ENCODE data around the gene ALDH1L1. TPM values are rescaled to one million over a fixed set of nuclear protein-coding genes. Genes with fewer than 3 reads are reported as not detected.

The ALDH1L1 gene
- total RNA-seq, result under 1 TPM in 2 of 3 donors, not detected in 1; 0.10 to 0.29 TPM

DNA sequence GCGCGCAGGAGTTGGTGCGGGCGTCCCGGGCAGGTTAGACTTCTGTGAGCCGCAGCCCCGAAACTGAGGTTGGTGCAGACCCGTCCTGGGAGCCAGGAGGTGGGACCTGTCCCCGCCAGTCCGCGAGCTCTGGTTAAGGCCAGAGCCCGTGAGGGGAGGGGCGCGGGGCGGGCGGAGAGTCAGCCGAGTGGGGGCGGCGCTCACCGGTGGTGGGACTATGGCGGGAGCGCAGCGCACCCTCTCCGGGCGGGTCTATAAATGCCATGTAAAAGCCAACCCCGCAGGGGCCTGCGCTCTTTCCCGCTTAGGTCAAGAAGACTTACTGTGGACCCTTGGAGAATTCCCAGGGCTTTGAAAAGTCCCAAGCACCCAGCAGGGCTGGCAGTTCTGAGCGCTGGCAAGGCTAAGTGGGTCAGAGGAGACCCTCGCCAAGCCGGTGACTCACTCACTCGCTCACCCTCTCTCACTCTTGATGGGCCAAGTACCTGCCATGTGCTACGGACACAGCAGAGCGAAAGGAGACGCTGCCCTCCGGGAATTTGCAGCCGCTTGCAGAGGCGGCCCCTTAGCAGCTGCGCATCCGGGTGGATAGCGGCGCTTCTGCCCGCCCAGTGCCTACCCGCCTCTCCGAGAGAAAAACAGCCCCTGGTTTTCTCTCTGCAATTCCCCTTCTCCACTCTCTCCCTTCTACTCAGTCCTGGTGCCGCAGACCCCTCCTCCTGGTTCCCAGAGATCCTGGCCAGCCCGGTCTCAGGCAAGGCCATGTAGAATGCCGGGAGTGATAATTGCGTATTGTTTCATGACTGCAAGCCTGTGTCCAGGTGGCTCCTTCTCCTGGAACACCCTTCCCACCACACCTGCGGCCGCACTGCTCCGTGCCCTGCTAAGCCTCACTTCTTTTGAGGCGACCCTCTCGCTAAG, at the start of gene ALDH1L1:
TSS of gene ALDH1L1 (minus strand) at position 110 of the 921 bp plus-strand sequence. CDS start 19,607 bp downstream, outside the sequence.
- Mint-ChIP-seq H3K4me3 (no peak within 1 kb of the TSS), H3K4me1 (ENCODE audit: low read depth) (peaks cover 4% of the 10 kb centered on the region), H3K27me3 (ENCODE audit: low read depth) (peaks cover 44% of the 10 kb centered on the region), H3K36me3 (ENCODE audit: insufficient read depth) (no peaks in the 10 kb centered on the region), H3K9me3 (no peaks in the 10 kb centered on the region)
- DNase-seq (no peak), ATAC-seq (peak; percentile 23 to 28)

DNA sequence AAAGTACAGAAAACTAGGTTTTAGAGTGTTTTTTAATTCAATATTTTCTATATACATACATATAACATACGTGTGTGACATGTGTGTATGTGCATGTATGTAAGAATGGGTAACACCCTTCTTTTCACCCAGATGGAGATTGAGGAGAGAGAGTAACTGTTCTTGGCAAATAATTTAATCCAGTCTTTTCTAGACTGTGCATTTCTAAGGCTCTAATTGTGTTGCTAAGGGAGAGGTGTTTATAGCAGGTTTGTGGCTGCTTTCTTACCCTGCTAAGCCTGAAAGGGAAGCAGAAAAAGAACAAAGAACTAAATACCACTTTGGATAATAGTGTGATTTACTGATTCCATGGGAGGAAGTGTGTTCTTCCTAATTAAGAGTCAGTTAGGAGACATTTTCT, 46.0 kb upstream of the ALDH1L1 start:
- Mint-ChIP-seq H3K4me1 (ENCODE audit: low read depth) (no peaks in the 10 kb centered on the region), H3K36me3 (ENCODE audit: insufficient read depth) (no peaks in the 10 kb centered on the region), H3K27me3 (ENCODE audit: low read depth) (peaks cover 8% of the 10 kb centered on the region), H3K9me3 (peaks cover 4% of the 10 kb centered on the region), H3K4me3 (no peak overlapping the region)
- no peak for DNase-seq
- no peak for ATAC-seq

DNA sequence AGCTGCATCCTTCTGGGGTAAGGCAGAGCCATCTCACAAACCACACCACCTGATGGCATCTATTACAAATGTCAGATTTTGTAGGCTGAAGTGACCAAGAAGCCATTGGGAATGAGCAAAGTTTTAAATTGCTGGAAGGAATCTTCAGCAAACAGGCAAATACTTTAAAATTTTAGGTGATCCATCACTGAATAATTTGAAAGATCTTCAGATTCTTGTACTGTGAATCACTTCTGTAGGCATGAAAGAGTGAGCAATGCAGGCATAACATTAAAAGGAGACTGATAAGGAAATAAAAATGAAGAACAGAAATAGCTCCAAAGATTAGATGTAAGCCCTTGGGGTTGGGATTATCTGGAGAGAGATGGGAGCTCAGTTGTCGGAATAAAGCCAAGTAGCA, 36.0 kb upstream of the ALDH1L1 start:
- H3K4me3 Mint-ChIP-seq, result no peak overlapping the region
- peaks cover 2% of the 10 kb centered on the region for H3K4me1 Mint-ChIP-seq (ENCODE audit: low read depth)
- H3K27me3 Mint-ChIP-seq (ENCODE audit: low read depth), result peaks cover 45% of the 10 kb centered on the region
- H3K9me3 Mint-ChIP-seq, result no peaks in the 10 kb centered on the region
- no peak for ATAC-seq
- no peak for DNase-seq
- no peaks in the 10 kb centered on the region for H3K36me3 Mint-ChIP-seq (ENCODE audit: insufficient read depth)

DNA sequence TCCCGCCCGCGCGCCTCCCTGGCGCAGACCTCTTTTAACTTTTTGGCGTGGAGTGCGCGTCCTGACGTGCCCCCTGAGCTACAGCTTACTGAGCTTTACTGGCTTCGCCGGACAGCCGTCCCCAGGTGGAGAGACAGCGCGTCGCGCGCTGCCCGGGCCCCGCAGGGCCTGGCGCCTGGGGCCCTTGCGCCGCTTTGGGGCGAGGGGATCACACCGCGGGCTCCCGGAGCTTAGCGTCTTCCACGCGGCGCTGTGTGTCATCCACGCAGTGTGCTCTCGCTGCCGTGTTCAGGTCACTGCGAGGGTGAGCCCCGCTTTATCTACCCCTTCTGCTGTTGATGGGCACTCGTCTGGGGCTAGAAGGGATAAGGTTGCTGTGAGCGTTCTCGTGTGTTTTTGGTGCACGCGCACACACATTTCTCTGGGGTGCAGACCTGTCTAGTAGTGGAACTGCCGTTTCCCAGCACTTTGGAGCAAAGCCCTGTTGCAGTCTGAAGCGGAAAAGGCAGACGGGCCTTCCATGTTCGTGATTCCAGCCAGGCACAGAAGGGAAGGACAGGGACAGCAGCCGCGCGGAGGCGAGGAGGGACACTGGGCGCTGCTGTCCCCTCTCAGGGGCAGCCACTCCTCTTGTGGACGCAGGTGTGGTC, 33.1 kb upstream of the ALDH1L1 start:
- Mint-ChIP-seq H3K9me3 (no peaks in the 10 kb centered on the region), H3K27me3 (ENCODE audit: low read depth) (peaks cover 66% of the 10 kb centered on the region), H3K4me3 (no peak overlapping the region), H3K36me3 (ENCODE audit: insufficient read depth) (no peaks in the 10 kb centered on the region), H3K4me1 (ENCODE audit: low read depth) (peaks cover 2% of the 10 kb centered on the region)
- DNase-seq (no peak), ATAC-seq (peak; percentile 13 to 18)

DNA sequence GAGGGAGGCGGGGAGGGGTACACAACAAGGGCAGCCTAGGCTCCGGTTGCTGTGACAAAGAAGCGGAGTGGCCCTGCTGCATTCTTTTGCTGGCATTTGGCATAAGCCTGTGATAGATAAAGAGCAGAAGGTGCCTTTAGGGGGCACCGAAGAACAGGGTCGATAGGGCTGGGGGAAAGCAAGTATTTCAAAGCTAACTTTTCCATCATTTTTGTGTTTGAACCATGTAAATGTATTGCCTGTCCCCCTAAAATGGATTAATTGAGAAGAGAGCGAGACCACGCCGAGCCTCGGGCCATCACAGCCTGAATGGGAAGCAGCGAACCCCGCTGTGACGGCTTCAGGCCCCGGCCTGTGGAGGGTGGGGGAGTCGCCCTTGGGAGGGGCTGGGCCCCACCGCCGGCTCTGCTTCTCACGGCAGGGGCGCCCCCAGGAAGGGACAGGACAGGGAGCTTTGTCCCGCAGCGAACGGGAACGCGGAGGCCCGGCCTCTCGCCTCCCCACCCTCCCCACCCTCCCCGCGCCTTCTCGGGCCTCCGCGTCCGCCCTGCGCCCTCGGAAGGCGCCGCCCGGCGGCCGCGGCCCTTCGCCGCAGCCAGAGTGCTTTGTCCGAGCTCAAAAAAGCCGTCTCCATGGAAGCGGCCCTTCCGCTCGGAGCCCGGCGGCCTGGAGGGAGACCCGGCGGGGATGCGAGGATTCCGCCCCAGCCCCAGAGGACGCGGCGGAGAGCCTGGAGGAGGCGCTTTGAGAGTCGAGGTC, 32.4 kb upstream of the ALDH1L1 start:
- peak overlapping the region; percentile 66 for H3K4me3 Mint-ChIP-seq
- no peaks in the 10 kb centered on the region for H3K36me3 Mint-ChIP-seq (ENCODE audit: insufficient read depth)
- peaks cover 69% of the 10 kb centered on the region for H3K27me3 Mint-ChIP-seq (ENCODE audit: low read depth)
- ATAC-seq, result peak; percentile 52 to 54
- DNase-seq, result no peak
- no peaks in the 10 kb centered on the region for H3K9me3 Mint-ChIP-seq
- peaks cover 2% of the 10 kb centered on the region for H3K4me1 Mint-ChIP-seq (ENCODE audit: low read depth)

DNA sequence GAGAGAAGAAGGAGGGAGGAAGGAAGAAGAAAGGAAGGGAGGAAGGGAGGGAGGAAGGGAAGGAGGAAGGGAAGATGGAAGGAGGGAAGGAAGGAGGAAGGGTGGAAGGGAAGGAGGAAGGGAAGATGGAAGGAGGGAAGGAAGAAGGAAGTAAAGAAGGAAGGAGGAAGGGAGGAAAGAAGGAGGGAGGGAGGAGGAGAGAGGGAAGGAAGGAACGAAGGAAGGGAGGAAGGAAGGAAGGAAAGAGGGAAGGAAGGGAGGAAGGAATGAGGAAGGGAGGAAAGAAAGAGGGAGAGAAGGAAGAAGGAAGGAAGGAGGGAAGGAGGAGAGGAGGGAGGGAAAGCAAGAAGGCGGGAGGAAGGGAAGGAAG, 31.8 kb upstream of the ALDH1L1 start:
- Mint-ChIP-seq H3K9me3 (no peaks in the 10 kb centered on the region), H3K36me3 (ENCODE audit: insufficient read depth) (no peaks in the 10 kb centered on the region), H3K27me3 (ENCODE audit: low read depth) (peaks cover 66% of the 10 kb centered on the region), H3K4me1 (ENCODE audit: low read depth) (peaks cover 2% of the 10 kb centered on the region), H3K4me3 (no peak overlapping the region)
- ATAC-seq (no peak), DNase-seq (no peak)

DNA sequence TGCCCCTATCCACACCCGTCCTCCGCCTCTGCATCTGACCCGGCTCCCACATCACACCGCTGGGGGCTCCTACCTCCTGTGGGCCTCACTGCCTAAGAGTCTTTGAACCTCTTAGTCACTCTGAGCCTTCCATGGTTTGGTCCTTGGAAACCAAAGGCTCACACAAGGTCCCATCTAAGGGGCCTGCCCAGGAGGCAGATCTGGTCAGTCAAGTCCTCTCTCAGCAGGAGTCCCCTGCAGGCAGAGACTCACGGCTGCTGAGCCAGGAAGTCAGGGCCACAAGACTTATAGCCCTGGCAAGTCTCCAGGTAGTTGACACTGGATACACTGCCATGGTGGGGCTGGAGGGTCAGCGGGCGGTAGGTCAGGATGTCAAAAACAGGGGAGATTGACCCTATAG, 31.2 kb upstream of the ALDH1L1 start:
- H3K9me3 Mint-ChIP-seq, result no peaks in the 10 kb centered on the region
- no peak overlapping the region for H3K4me3 Mint-ChIP-seq
- DNase-seq (no peak), ATAC-seq (no peak)
- H3K4me1 Mint-ChIP-seq (ENCODE audit: low read depth), result peaks cover 2% of the 10 kb centered on the region
- H3K27me3 Mint-ChIP-seq (ENCODE audit: low read depth), result peaks cover 61% of the 10 kb centered on the region
- H3K36me3 Mint-ChIP-seq (ENCODE audit: insufficient read depth), result no peaks in the 10 kb centered on the region

DNA sequence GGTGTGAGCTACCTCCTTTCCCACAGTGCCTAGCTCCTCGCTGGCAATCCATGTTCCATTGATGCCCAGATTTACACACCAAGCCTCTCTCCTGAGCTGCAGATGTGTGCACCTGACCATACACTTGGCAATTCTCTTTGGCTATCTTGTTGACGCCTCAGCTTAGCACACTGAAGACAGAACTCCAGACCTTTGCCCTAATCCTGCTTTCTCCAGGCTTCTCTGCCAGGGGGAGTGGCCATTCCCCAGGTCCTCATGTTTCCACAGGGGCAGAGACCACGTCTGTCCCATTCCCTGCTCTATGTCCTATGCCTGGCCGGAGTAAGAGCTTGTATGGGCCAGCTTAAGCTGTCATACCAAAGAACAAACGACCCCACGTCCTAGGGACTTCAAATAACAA, 30.2 kb upstream of the ALDH1L1 start:
- Mint-ChIP-seq H3K4me1 (ENCODE audit: low read depth) (peaks cover 2% of the 10 kb centered on the region), H3K27me3 (ENCODE audit: low read depth) (peaks cover 54% of the 10 kb centered on the region), H3K4me3 (no peak overlapping the region), H3K9me3 (no peaks in the 10 kb centered on the region), H3K36me3 (ENCODE audit: insufficient read depth) (no peaks in the 10 kb centered on the region)
- DNase-seq, result no peak
- ATAC-seq, result no peak

DNA sequence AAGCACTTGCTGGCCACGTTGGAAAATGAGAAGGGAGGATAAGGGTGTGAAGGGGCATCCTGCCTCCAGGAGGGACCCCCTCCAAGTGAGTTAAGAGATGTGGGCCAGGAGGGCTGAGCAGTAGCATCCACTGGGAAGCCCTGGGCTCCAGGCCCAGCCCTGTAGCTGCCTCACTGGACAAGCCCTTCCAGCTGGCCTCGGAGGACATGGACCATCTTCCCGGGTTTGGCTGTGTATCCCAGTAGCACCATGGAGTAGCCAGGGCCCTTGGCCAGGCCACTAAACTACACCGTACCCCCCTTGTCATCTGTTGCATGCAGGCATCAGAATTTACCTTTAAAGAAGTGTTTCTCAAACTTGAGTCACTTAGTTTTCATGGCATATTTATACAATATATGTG, 29.4 kb upstream of the ALDH1L1 start:
- Mint-ChIP-seq H3K4me3 (no peak overlapping the region), H3K27me3 (ENCODE audit: low read depth) (peaks cover 49% of the 10 kb centered on the region), H3K4me1 (ENCODE audit: low read depth) (peaks cover 2% of the 10 kb centered on the region), H3K9me3 (no peaks in the 10 kb centered on the region), H3K36me3 (ENCODE audit: insufficient read depth) (no peaks in the 10 kb centered on the region)
- no peak for ATAC-seq
- DNase-seq, result no peak

DNA sequence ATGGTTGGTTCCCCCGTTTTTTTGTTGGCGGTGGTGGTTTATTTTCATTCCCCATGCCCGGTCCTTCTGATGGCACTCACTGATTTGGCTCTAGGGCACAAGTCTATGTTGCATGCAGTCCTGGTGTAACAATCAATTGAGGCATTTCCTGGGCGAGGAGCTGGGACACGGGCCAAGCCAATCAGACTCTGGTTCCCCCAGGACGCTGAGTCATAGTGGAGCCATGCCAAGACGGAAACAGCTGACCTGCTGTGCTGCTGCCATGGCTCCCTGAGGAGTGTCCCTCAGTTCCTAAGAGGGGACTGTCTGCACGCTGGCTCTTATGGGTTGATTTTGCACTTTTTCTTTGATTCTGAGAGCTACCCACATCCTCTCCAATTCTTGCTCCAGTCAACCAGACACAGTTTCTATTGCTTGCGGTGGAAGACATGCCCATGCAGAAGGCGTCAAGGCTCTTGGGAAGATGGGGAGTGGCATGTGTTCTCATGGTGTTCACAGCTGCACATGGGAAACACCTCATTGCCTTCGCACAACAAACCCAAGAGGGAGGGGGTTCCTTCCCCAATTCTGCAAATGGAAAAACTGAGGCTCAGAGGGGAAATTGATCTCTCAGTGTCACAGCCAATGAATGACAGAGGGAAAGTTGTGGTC, 28.3 kb upstream of the ALDH1L1 start:
- DNase-seq (no peak), ATAC-seq (no peak)
- no peak overlapping the region for H3K4me3 Mint-ChIP-seq
- H3K36me3 Mint-ChIP-seq (ENCODE audit: insufficient read depth), result no peaks in the 10 kb centered on the region
- peaks cover 43% of the 10 kb centered on the region for H3K27me3 Mint-ChIP-seq (ENCODE audit: low read depth)
- H3K9me3 Mint-ChIP-seq, result no peaks in the 10 kb centered on the region
- peaks cover 2% of the 10 kb centered on the region for H3K4me1 Mint-ChIP-seq (ENCODE audit: low read depth)

DNA sequence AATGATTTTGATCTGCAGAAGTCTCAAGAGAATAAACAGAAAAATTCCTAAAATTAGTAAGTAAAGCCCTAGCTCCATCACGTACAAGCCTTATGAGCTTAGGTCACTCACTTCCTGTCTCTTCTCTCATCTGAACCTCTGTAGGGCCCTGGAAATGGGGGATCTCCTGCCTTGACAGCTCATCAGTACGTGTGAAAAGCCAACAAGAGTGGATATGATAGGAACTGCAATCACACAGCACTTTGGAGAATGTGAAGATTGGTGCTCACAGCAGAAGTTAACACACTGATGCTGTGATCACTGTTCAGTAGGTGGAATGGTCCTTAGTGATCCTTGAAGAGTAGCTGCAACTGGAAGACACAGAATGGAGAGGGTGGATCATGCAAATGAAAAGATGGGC, 27.8 kb upstream of the ALDH1L1 start:
- no peak overlapping the region for H3K4me3 Mint-ChIP-seq
- peaks cover 39% of the 10 kb centered on the region for H3K27me3 Mint-ChIP-seq (ENCODE audit: low read depth)
- ATAC-seq, result no peak
- no peak for DNase-seq
- H3K4me1 Mint-ChIP-seq (ENCODE audit: low read depth), result peaks cover 2% of the 10 kb centered on the region
- no peaks in the 10 kb centered on the region for H3K9me3 Mint-ChIP-seq
- no peaks in the 10 kb centered on the region for H3K36me3 Mint-ChIP-seq (ENCODE audit: insufficient read depth)

DNA sequence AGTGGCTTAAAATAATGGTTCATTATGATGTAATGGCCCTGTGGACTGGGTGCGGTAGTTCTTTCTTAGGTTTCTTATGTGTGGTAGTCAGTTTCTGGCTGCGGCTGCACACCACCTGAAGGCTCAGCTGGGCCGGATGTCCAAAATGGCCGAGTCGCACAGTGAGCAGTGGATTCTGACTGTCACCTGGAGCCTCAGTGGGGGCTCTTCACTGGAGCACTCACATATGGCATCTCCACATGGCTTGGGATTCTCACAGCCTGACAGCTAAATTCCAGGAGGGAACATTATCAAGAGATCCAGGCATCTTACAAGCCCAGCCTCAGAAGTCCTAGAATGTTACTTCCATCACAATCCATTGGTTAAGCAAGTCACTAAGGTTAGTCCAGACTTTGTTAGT, 26.8 kb upstream of the ALDH1L1 start:
- Mint-ChIP-seq H3K9me3 (no peaks in the 10 kb centered on the region), H3K27me3 (ENCODE audit: low read depth) (peaks cover 40% of the 10 kb centered on the region), H3K4me3 (no peak overlapping the region), H3K36me3 (ENCODE audit: insufficient read depth) (no peaks in the 10 kb centered on the region), H3K4me1 (ENCODE audit: low read depth) (no peaks in the 10 kb centered on the region)
- DNase-seq, result no peak
- ATAC-seq, result no peak

DNA sequence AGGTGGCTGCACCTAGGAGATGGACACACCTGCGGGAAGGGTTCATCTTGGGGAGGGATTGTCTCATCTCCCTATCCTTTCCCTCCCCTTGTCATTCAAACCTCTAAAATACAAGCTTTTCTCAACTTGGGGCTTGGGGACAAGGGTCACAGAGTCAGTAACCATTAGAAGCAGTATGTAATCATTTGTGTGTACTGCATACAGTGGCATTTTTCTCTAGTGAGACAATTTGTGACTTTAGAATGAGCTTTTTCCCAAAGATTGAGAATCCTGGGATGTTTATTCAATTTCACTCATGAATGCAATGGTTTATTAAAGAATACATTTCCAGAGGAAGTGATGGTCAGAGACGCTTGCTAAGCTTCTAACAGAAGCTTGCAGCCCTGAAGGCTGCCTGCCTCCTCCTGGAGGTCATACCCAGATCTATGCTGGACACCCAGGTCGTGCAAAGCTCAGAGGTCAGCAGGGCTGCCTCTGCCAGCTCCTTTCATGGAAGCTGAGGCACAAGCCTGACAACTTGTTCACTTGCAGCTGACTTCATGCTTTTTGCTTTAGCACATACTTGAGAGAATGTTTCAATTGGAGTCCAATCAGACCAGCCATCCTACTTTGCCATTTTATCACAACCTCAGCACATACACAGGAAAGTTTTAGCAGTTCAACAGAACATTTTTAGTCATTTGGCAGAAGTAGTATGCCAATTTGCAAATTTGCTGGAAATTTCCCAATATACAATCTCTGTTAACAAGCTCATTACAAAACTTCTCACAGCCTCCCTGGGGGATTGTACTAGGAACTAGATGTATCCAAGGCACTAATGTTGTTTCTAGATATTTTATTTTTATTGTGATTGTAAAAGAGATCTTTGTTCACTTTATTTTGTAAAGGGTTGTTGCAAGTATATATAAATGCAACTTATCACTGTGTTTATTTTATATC, 25.6 kb upstream of the ALDH1L1 start:
- peaks cover 30% of the 10 kb centered on the region for H3K27me3 Mint-ChIP-seq (ENCODE audit: low read depth)
- no peaks in the 10 kb centered on the region for H3K4me1 Mint-ChIP-seq (ENCODE audit: low read depth)
- no peaks in the 10 kb centered on the region for H3K36me3 Mint-ChIP-seq (ENCODE audit: insufficient read depth)
- ATAC-seq (no peak), DNase-seq (no peak)
- H3K9me3 Mint-ChIP-seq, result no peaks in the 10 kb centered on the region
- no peak overlapping the region for H3K4me3 Mint-ChIP-seq
